Neural cell (in vitro differentiated cells): ENCODE results near the gene ZCCHC3.

Experiments used
- CTCF ChIP-seq: fragments of 450-650 bp; IDR thresholded peaks from 2 replicates; pipeline ENCODE4 v1.5.1; 2014; ENCODE audit warnings: antibody characterized with exemption, mild to moderate bottlenecking, moderate library complexity; ENCODE audit not compliant: poor library complexity, severe bottlenecking
- EP300 ChIP-seq: fragments of 450-650 bp; conservative IDR thresholded peaks from 2 replicates; pipeline ENCODE4 v1.6.1; 2014; ENCODE audit warnings: antibody characterized with exemption, mild to moderate bottlenecking, moderate library complexity; ENCODE audit not compliant: poor library complexity, severe bottlenecking
- EZH2 ChIP-seq: fragments of 200-600, 300-800 bp; shearing (Covaris generic), sonication (generic); IDR thresholded peaks from 2 replicates; pipeline ENCODE4 v1.6.1; 2014; ENCODE audit warnings: antibody characterized with exemption, low read length, borderline replicate concordance, mild to moderate bottlenecking; ENCODE audit not compliant: insufficient read depth, poor library complexity, severe bottlenecking
- MXI1 ChIP-seq: fragments of 450-650 bp; conservative IDR thresholded peaks from 2 replicates; pipeline ENCODE4 v1.6.1; 2014; ENCODE audit warnings: antibody characterized with exemption, mild to moderate bottlenecking; ENCODE audit not compliant: poor library complexity, severe bottlenecking
- POLR2AphosphoS5 ChIP-seq: IDR thresholded peaks from 2 replicates; pipeline ENCODE4 v1.6.1; 2012
- RAD21 ChIP-seq: fragments of 450-650 bp; conservative IDR thresholded peaks from 2 replicates; pipeline ENCODE4 v1.6.1; 2014; ENCODE audit warnings: antibody characterized with exemption, mild to moderate bottlenecking, moderate library complexity
- REST ChIP-seq: IDR thresholded peaks from 2 replicates; pipeline ENCODE4 v1.6.1; 2012; ENCODE audit warnings: borderline replicate concordance
- SMC3 ChIP-seq: fragments of 450-650 bp; conservative IDR thresholded peaks from 2 replicates; pipeline ENCODE4 v1.6.1; 2014; ENCODE audit warnings: antibody characterized with exemption, mild to moderate bottlenecking, moderate library complexity; ENCODE audit not compliant: poor library complexity
- TAF1 ChIP-seq: IDR thresholded peaks from 2 replicates; pipeline ENCODE4 v1.6.1; 2012; ENCODE audit warnings: low read depth

- TF ChIP-seq EP300 = no peak
- no peak for TF ChIP-seq CTCF
- TF ChIP-seq SMC3 = no peak
- TF ChIP-seq RAD21 = no peak
- TF ChIP-seq MXI1 = no peak
- TF ChIP-seq REST = no peak
- TF ChIP-seq EZH2 = no peak
- TF ChIP-seq POLR2AphosphoS5 = no peak
- TF ChIP-seq TAF1 = no peak
These were observed 18.5 kb upstream of the ZCCHC3 start for GRCh38 chr20:278607-279571.
